NCI-H1694 treated with DMSO at 0.1 percent for 48 hours (cell line): ENCODE results near the gene LAMB3.

Source experiments
- DNase-seq: peaks from one replicate; lab custom pipeline; 2025; lab: John Stamatoyannopoulos, UW

LAMB3 gene

GRCh38 chr1:209633335-209633997, 18.8 kb downstream of the LAMB3 start:
- DNase-seq = no peak

GRCh38 chr1:209630383-209631225, 21.6 kb downstream of the LAMB3 start:
- no peak for DNase-seq

GRCh38 chr1:209629621-209630382, 22.4 kb downstream of the LAMB3 start:
- DNase-seq = no peak

- no peak for DNase-seq
Observed at GRCh38 chr1:209628618-209629299, 23.5 kb downstream of the LAMB3 start.

- DNase-seq = peak; percentile 72
Observed at GRCh38 chr1:209627732-209628196, 24.5 kb downstream of the LAMB3 start.

GRCh38 chr1:209627027-209627731, 25.0 kb downstream of the LAMB3 start:
- peak; percentile 8 for DNase-seq

GRCh38 chr1:209626346-209627026, 25.7 kb downstream of the LAMB3 start:
- DNase-seq = no peak

GRCh38 chr1:209625791-209626285, 26.4 kb downstream of the LAMB3 start:
- peak; percentile 21 for DNase-seq

- DNase-seq = no peak
Observed at GRCh38 chr1:209624558-209625549, 27.4 kb downstream of the LAMB3 start.

GRCh38 chr1:209622841-209623829, 29.1 kb downstream of the LAMB3 start:
- no peak for DNase-seq

- DNase-seq = no peak
Observed at GRCh38 chr1:209621741-209622655, 30.2 kb downstream of the LAMB3 start.

GRCh38 chr1:209621286-209621685, 30.9 kb downstream of the LAMB3 start:
- DNase-seq = no peak

GRCh38 chr1:209620487-209620884, 31.7 kb downstream of the LAMB3 start:
- no peak for DNase-seq

GRCh38 chr1:209619696-209620486, 32.3 kb downstream of the LAMB3 start:
- DNase-seq = no peak

- peak; percentile 37 for DNase-seq
Observed at GRCh38 chr1:209618756-209619420, 33.3 kb downstream of the LAMB3 start.

GRCh38 chr1:209618291-209618690, 33.9 kb downstream of the LAMB3 start:
- DNase-seq = no peak
